Lower leg skin (tissue), 3 donors: Measurements from ENCODE around the gene DENND1B.

ENCODE experiments used
- CTCF ChIP-seq, 3 donors: fragments of 450-650 bp; IDR thresholded peaks; one replicate each; pipeline ENCODE4 v1.5.1; 2016; ENCODE audit warnings: antibody characterized with exemption in 3 of 3, mild to moderate bottlenecking in 3 of 3, moderate library complexity in 2 of 3
- POLR2A ChIP-seq, 2 donors: fragments of 450-650 bp; IDR thresholded peaks; one replicate each; pipeline ENCODE4 v1.6.1; 2016 to 2017; ENCODE audit warnings: antibody characterized with exemption in 2 of 2, mild to moderate bottlenecking in 1 of 2, moderate library complexity in 1 of 2

- TF ChIP-seq CTCF (IDR thresholded peaks at IDR 0.05): no peak
- TF ChIP-seq POLR2A (IDR thresholded peaks at IDR 0.05): no peak
These were observed 154.5 kb downstream of the DENND1B start for GRCh38 chr1:197620714-197621163.
